ENCODE results near the gene NR4A3. TPM values are rescaled to one million over a fixed set of nuclear protein-coding genes. Genes with fewer than 3 reads are reported as not detected.

NR4A3 gene
- total and polyA plus RNA-seq, 5 donors from 2014 or later, result 0.21 to 84.1 (median 0.41) TPM

- H3K36me3 Mint-ChIP-seq, result no peaks in the 10 kb centered on the region
- DNase-seq (peak in 1 of 3 donors; percentile 27), ATAC-seq (ENCODE audit: low read depth in 2 of 2) (no peak)
- no peaks in the 10 kb centered on the region for H3K9me3 Mint-ChIP-seq
- H3K4me3 ChIP-seq (ENCODE audit: low read depth, low read length), result no peak overlapping the region
- no peaks in the 10 kb centered on the region for H3K36me3 ChIP-seq (ENCODE audit: control insufficient read depth, insufficient read depth, low read length)
- no peaks in the 10 kb centered on the region for H3K27me3 Mint-ChIP-seq
- H3K27ac ChIP-seq (ENCODE audit: insufficient read depth, low read length, poor library complexity, severe bottlenecking), result no peak overlapping the region
- no peaks in the 10 kb centered on the region for H3K9me3 ChIP-seq (ENCODE audit: control insufficient read depth in 2 of 2, low read length in 2 of 2)
- peaks cover 4 to 22% (median 13%) of the 10 kb centered on the region in 4 donors for H3K4me1 Mint-ChIP-seq
- H3K27me3 ChIP-seq (ENCODE audit: control insufficient read depth, insufficient read depth, low read length), result no peaks in the 10 kb centered on the region
- H3K4me1 ChIP-seq (ENCODE audit: control insufficient read depth, insufficient read depth, low read length, poor library complexity, severe bottlenecking), result peaks cover 5% of the 10 kb centered on the region
- no peak overlapping the region for H3K4me3 Mint-ChIP-seq
- peak overlapping the region in 1 of 3 donors; percentile 76 for H3K27ac Mint-ChIP-seq
Measured at GRCh38 chr9:99867536-99867935, 45.9 kb downstream of the NR4A3 start.

GRCh38 chr9:99867968-99868367 is 46.3 kb downstream of the NR4A3 start:
- peaks cover 4 to 22% (median 13%) of the 10 kb centered on the region in 4 donors for H3K4me1 Mint-ChIP-seq
- no peaks in the 10 kb centered on the region for H3K36me3 ChIP-seq (ENCODE audit: control insufficient read depth, insufficient read depth, low read length)
- H3K4me3 Mint-ChIP-seq, result no peak overlapping the region
- no peak overlapping the region for H3K27ac Mint-ChIP-seq
- H3K27me3 ChIP-seq (ENCODE audit: control insufficient read depth, insufficient read depth, low read length), result no peaks in the 10 kb centered on the region
- peak in 1 of 3 donors; percentile 26 for DNase-seq
- H3K27me3 Mint-ChIP-seq, result no peaks in the 10 kb centered on the region
- H3K36me3 Mint-ChIP-seq, result no peaks in the 10 kb centered on the region
- no peaks in the 10 kb centered on the region for H3K9me3 Mint-ChIP-seq
- no peak overlapping the region for H3K27ac ChIP-seq (ENCODE audit: insufficient read depth, low read length, poor library complexity, severe bottlenecking)
- no peak for ATAC-seq (ENCODE audit: low read depth in 2 of 2)
- H3K4me3 ChIP-seq (ENCODE audit: low read depth, low read length), result no peak overlapping the region
- H3K4me1 ChIP-seq (ENCODE audit: control insufficient read depth, insufficient read depth, low read length, poor library complexity, severe bottlenecking), result peaks cover 5% of the 10 kb centered on the region
- no peaks in the 10 kb centered on the region for H3K9me3 ChIP-seq (ENCODE audit: control insufficient read depth in 2 of 2, low read length in 2 of 2)

GRCh38 chr9:99868845-99869244 is 47.2 kb downstream of the NR4A3 start:
- H3K27ac ChIP-seq (ENCODE audit: insufficient read depth, low read length, poor library complexity, severe bottlenecking), result no peak overlapping the region
- DNase-seq, result peak in 1 of 3 donors; percentile 44
- Mint-ChIP-seq H3K27ac (peak overlapping the region in 1 of 3 donors; percentile 6), H3K4me1 (peaks cover 4 to 22% (median 13%) of the 10 kb centered on the region in 4 donors), H3K27me3 (no peaks in the 10 kb centered on the region), H3K4me3 (no peak overlapping the region), H3K36me3 (no peaks in the 10 kb centered on the region), H3K9me3 (no peaks in the 10 kb centered on the region)
- ATAC-seq (ENCODE audit: low read depth in 2 of 2), result no peak
- H3K9me3 ChIP-seq (ENCODE audit: control insufficient read depth in 2 of 2, low read length in 2 of 2), result no peaks in the 10 kb centered on the region
- H3K36me3 ChIP-seq (ENCODE audit: control insufficient read depth, insufficient read depth, low read length), result no peaks in the 10 kb centered on the region
- no peaks in the 10 kb centered on the region for H3K27me3 ChIP-seq (ENCODE audit: control insufficient read depth, insufficient read depth, low read length)
- peaks cover 5% of the 10 kb centered on the region for H3K4me1 ChIP-seq (ENCODE audit: control insufficient read depth, insufficient read depth, low read length, poor library complexity, severe bottlenecking)
- H3K4me3 ChIP-seq (ENCODE audit: low read depth, low read length), result no peak overlapping the region

- no peaks in the 10 kb centered on the region for H3K27me3 Mint-ChIP-seq
- ATAC-seq (ENCODE audit: low read depth in 2 of 2) (no peak), DNase-seq (no peak)
- H3K36me3 ChIP-seq (ENCODE audit: control insufficient read depth, insufficient read depth, low read length), result no peaks in the 10 kb centered on the region
- H3K4me3 ChIP-seq (ENCODE audit: low read depth, low read length), result no peak overlapping the region
- H3K4me3 Mint-ChIP-seq, result no peak overlapping the region
- no peak overlapping the region for H3K27ac Mint-ChIP-seq
- H3K9me3 Mint-ChIP-seq, result no peaks in the 10 kb centered on the region
- peaks cover 5% of the 10 kb centered on the region for H3K4me1 ChIP-seq (ENCODE audit: control insufficient read depth, insufficient read depth, low read length, poor library complexity, severe bottlenecking)
- H3K4me1 Mint-ChIP-seq, result peaks cover 4 to 22% (median 13%) of the 10 kb centered on the region in 4 donors
- no peaks in the 10 kb centered on the region for H3K9me3 ChIP-seq (ENCODE audit: control insufficient read depth in 2 of 2, low read length in 2 of 2)
- no peaks in the 10 kb centered on the region for H3K36me3 Mint-ChIP-seq
- no peak overlapping the region for H3K27ac ChIP-seq (ENCODE audit: insufficient read depth, low read length, poor library complexity, severe bottlenecking)
- H3K27me3 ChIP-seq (ENCODE audit: control insufficient read depth, insufficient read depth, low read length), result no peaks in the 10 kb centered on the region
Measured at GRCh38 chr9:99870126-99870525, 48.4 kb downstream of the NR4A3 start.

- H3K27me3 Mint-ChIP-seq, result no peaks in the 10 kb centered on the region
- peaks cover 0 to 10% (median 5%) of the 10 kb centered on the region in 4 donors for H3K4me1 Mint-ChIP-seq
- Histone ChIP-seq H3K4me1 (ENCODE audit: control insufficient read depth, insufficient read depth, low read length, poor library complexity, severe bottlenecking) (peaks cover 4% of the 10 kb centered on the region), H3K4me3 (ENCODE audit: low read depth, low read length) (no peak overlapping the region), H3K27me3 (ENCODE audit: control insufficient read depth, insufficient read depth, low read length) (peaks cover 1% of the 10 kb centered on the region), H3K36me3 (ENCODE audit: control insufficient read depth, insufficient read depth, low read length) (no peaks in the 10 kb centered on the region), H3K27ac (ENCODE audit: insufficient read depth, low read length, poor library complexity, severe bottlenecking) (no peak overlapping the region), H3K9me3 (ENCODE audit: control insufficient read depth in 2 of 2, low read length in 2 of 2) (no peaks in the 10 kb centered on the region)
- no peak overlapping the region for H3K27ac Mint-ChIP-seq
- H3K36me3 Mint-ChIP-seq, result no peaks in the 10 kb centered on the region
- peaks cover 0 to 2% (median 0%) of the 10 kb centered on the region in 7 donors for H3K9me3 Mint-ChIP-seq
- DNase-seq (no peak), ATAC-seq (ENCODE audit: low read depth in 2 of 2) (no peak)
- no peak overlapping the region for H3K4me3 Mint-ChIP-seq
Measured at GRCh38 chr9:99873531-99873930, 51.8 kb downstream of the NR4A3 start.

- Histone ChIP-seq H3K36me3 (ENCODE audit: control insufficient read depth, insufficient read depth, low read length) (no peaks in the 10 kb centered on the region), H3K27me3 (ENCODE audit: control insufficient read depth, insufficient read depth, low read length) (peaks cover 1% of the 10 kb centered on the region), H3K27ac (ENCODE audit: insufficient read depth, low read length, poor library complexity, severe bottlenecking) (no peak overlapping the region), H3K4me1 (ENCODE audit: control insufficient read depth, insufficient read depth, low read length, poor library complexity, severe bottlenecking) (no peaks in the 10 kb centered on the region), H3K4me3 (ENCODE audit: low read depth, low read length) (no peak overlapping the region), H3K9me3 (ENCODE audit: control insufficient read depth in 2 of 2, low read length in 2 of 2) (no peaks in the 10 kb centered on the region)
- DNase-seq, result no peak
- H3K27ac Mint-ChIP-seq, result no peak overlapping the region
- H3K27me3 Mint-ChIP-seq, result no peaks in the 10 kb centered on the region
- peaks cover 0 to 2% (median 0%) of the 10 kb centered on the region in 7 donors for H3K9me3 Mint-ChIP-seq
- ATAC-seq (ENCODE audit: low read depth in 2 of 2), result no peak
- H3K4me1 Mint-ChIP-seq, result peaks cover 0 to 6% (median 1%) of the 10 kb centered on the region in 4 donors
- H3K36me3 Mint-ChIP-seq, result no peaks in the 10 kb centered on the region
- no peak overlapping the region for H3K4me3 Mint-ChIP-seq
Measured at GRCh38 chr9:99873943-99874584, 52.4 kb downstream of the NR4A3 start.

GRCh38 chr9:99876190-99876589 is 54.5 kb downstream of the NR4A3 start:
- Histone ChIP-seq H3K9me3 (ENCODE audit: control insufficient read depth in 2 of 2, low read length in 2 of 2) (no peaks in the 10 kb centered on the region), H3K4me3 (ENCODE audit: low read depth, low read length) (no peak overlapping the region), H3K27me3 (ENCODE audit: control insufficient read depth, insufficient read depth, low read length) (peaks cover 1% of the 10 kb centered on the region), H3K27ac (ENCODE audit: insufficient read depth, low read length, poor library complexity, severe bottlenecking) (no peak overlapping the region), H3K4me1 (ENCODE audit: control insufficient read depth, insufficient read depth, low read length, poor library complexity, severe bottlenecking) (no peaks in the 10 kb centered on the region), H3K36me3 (ENCODE audit: control insufficient read depth, insufficient read depth, low read length) (no peaks in the 10 kb centered on the region)
- H3K36me3 Mint-ChIP-seq, result peaks cover 4% of the 10 kb centered on the region
- DNase-seq, result no peak
- no peaks in the 10 kb centered on the region for H3K27me3 Mint-ChIP-seq
- no peak overlapping the region for H3K4me3 Mint-ChIP-seq
- H3K4me1 Mint-ChIP-seq, result no peaks in the 10 kb centered on the region
- peaks cover 0 to 2% (median 0%) of the 10 kb centered on the region in 7 donors for H3K9me3 Mint-ChIP-seq
- no peak overlapping the region for H3K27ac Mint-ChIP-seq
- ATAC-seq (ENCODE audit: low read depth in 2 of 2), result no peak

- no peak overlapping the region for H3K4me3 ChIP-seq (ENCODE audit: low read depth, low read length)
- no peak overlapping the region for H3K4me3 Mint-ChIP-seq
- no peaks in the 10 kb centered on the region for H3K4me1 ChIP-seq (ENCODE audit: control insufficient read depth, insufficient read depth, low read length, poor library complexity, severe bottlenecking)
- H3K4me1 Mint-ChIP-seq, result no peaks in the 10 kb centered on the region
- H3K27ac Mint-ChIP-seq, result no peak overlapping the region
- no peak for ATAC-seq (ENCODE audit: low read depth in 2 of 2)
- H3K36me3 Mint-ChIP-seq, result peaks cover 4% of the 10 kb centered on the region
- no peak for DNase-seq
- H3K27me3 Mint-ChIP-seq, result peaks cover 3% of the 10 kb centered on the region
- peaks cover 1% of the 10 kb centered on the region for H3K27me3 ChIP-seq (ENCODE audit: control insufficient read depth, insufficient read depth, low read length)
- peaks cover 0 to 2% (median 0%) of the 10 kb centered on the region in 7 donors for H3K9me3 Mint-ChIP-seq
- H3K9me3 ChIP-seq (ENCODE audit: control insufficient read depth in 2 of 2, low read length in 2 of 2), result no peaks in the 10 kb centered on the region
- H3K36me3 ChIP-seq (ENCODE audit: control insufficient read depth, insufficient read depth, low read length), result no peaks in the 10 kb centered on the region
- H3K27ac ChIP-seq (ENCODE audit: insufficient read depth, low read length, poor library complexity, severe bottlenecking), result no peak overlapping the region
Measured at GRCh38 chr9:99878651-99879050, 57.0 kb downstream of the NR4A3 start.
